Fibroblast of lung (primary cell): ENCODE measurements around the gene IGF2. TPM values are rescaled to one million over a fixed set of nuclear protein-coding genes. Genes with fewer than 3 reads are reported as not detected.

Experiments used
- DNase-seq, 2 donors: peaks; one replicate each; pipeline versions ENCODE4 v3.0.0 to v3.0.0-alpha.2; 2010; ENCODE audit warnings: low read depth in 2 of 2
- H2AFZ ChIP-seq: 2 replicates; pipeline ENCODE4 v1.5.1; 2012; ENCODE audit warnings: low read length, control low read depth, inconsistent platforms
- H3K27ac ChIP-seq: 2 replicates; pipeline ENCODE4 v1.5.1; 2011; ENCODE audit warnings: low read length, control low read depth; ENCODE audit not compliant: insufficient read depth
- H3K27me3 ChIP-seq: 2 replicates; pipeline ENCODE4 v1.5.1; 2011; ENCODE audit warnings: mild to moderate bottlenecking, low read length; ENCODE audit not compliant: control insufficient read depth, insufficient read depth
- H3K36me3 ChIP-seq: 2 replicates; pipeline ENCODE4 v1.5.1; 2011; ENCODE audit warnings: low read length; ENCODE audit not compliant: control insufficient read depth, insufficient read depth
- H3K4me1 ChIP-seq: 2 replicates; pipeline ENCODE4 v1.5.1; 2011; ENCODE audit warnings: low read length; ENCODE audit not compliant: control insufficient read depth, insufficient read depth; ENCODE audit errors: extremely low read depth
- H3K4me2 ChIP-seq: 2 replicates; pipeline ENCODE4 v1.5.1; 2011; ENCODE audit warnings: low read length, control low read depth; ENCODE audit not compliant: insufficient read depth; ENCODE audit errors: extremely low read depth
- H3K4me3 ChIP-seq, 4 experiments: fragments of 200-600 bp in 1 of 4; sonication (generic) in 1 of 4; replicated peaks in 1 of 4; 2 replicates each; pipeline ENCODE4 v1.5.1; 2011 to 2016; ENCODE audit warnings: low read length in 4 of 4, low read depth in 3 of 4, mild to moderate bottlenecking in 3 of 4, control low read depth in 2 of 4, inconsistent platforms in 1 of 4, mixed read lengths in 1 of 4; ENCODE audit not compliant: insufficient read depth in 1 of 4; ENCODE audit errors: control extremely low read depth in 1 of 4
- H3K79me2 ChIP-seq: 2 replicates; pipeline ENCODE4 v1.5.1; 2012; ENCODE audit warnings: mild to moderate bottlenecking, low read length, inconsistent platforms; ENCODE audit not compliant: control insufficient read depth, insufficient read depth
- H3K9ac ChIP-seq: 2 replicates; pipeline ENCODE4 v1.5.1; 2011; ENCODE audit warnings: mild to moderate bottlenecking, low read length, control low read depth; ENCODE audit not compliant: insufficient read depth
- H3K9me3 ChIP-seq: 2 replicates; pipeline ENCODE4 v1.5.1; 2012; ENCODE audit warnings: low read depth, low read length; ENCODE audit not compliant: control insufficient read depth, insufficient read depth
- H4K20me1 ChIP-seq: 2 replicates; pipeline ENCODE4 v1.5.1; 2011; ENCODE audit warnings: low read length; ENCODE audit not compliant: control insufficient read depth, insufficient read depth; ENCODE audit errors: extremely low read depth
- CTCF ChIP-seq, 2 donors: IDR thresholded peaks in 1 of 2; conservative IDR thresholded peaks in 1 of 2; 1 replicate in 1 of 2; 2 replicates in 1 of 2; pipeline ENCODE4 v1.5.1; 2011 to 2012; ENCODE audit warnings: low read length in 2 of 2, control low read depth in 1 of 2, inconsistent platforms in 1 of 2, low read depth in 1 of 2, mild to moderate bottlenecking in 1 of 2
- EZH2 ChIP-seq: IDR thresholded peaks from 2 replicates; pipeline ENCODE4 v1.5.1; 2012; ENCODE audit warnings: low read length, control low read depth, mild to moderate bottlenecking; ENCODE audit errors: missing control alignments
- polyA plus RNA-seq, 2 donors: library from polyadenylated mRNA; depleted of rRNA in 1 of 2; stranded (reverse) in 1 of 2; unstranded in 1 of 2; fragments of >200 nt; gene quantifications; 2 replicates each; pipeline ENCODE4 v1.2.1, GENCODE V29; 2011 to 2012; ENCODE audit warnings: missing spikeins in 1 of 2
- total RNA-seq: library from RNA; depleted of rRNA; stranded (reverse); fragments of >200 nt; gene quantifications from 2 replicates; pipeline ENCODE4 v1.2.1, GENCODE V29; 2014

IGF2 gene
- total and polyA plus RNA-seq, 2 donors (not counting 1 experiment from before 2014, with no cell fraction given): 0.08 to 0.17 TPM

GRCh38 chr11:2166091-2166851 is 27.1 kb upstream of the IGF2 start:
- H3K79me2 ChIP-seq: no peaks in the 10 kb centered on the region
- no peak overlapping the region for H3K4me2 ChIP-seq
- H3K9ac ChIP-seq: no peak overlapping the region
- H4K20me1 ChIP-seq: no peaks in the 10 kb centered on the region
- H3K36me3 ChIP-seq: no peaks in the 10 kb centered on the region
- no peak for TF ChIP-seq EZH2
- peak; percentile 18 to 57 for TF ChIP-seq CTCF (conservative IDR thresholded peaks at IDR 0.05 in 1 of 2, IDR thresholded peaks at IDR 0.05 in 1 of 2; ENCODE audit: low read depth in 1 of 2, low read length in 2 of 2)
- H3K4me1 ChIP-seq: no peaks in the 10 kb centered on the region
- no peaks in the 10 kb centered on the region for H3K9me3 ChIP-seq
- no peaks in the 10 kb centered on the region for H3K27me3 ChIP-seq
- no peak overlapping the region for H3K27ac ChIP-seq
- peak; percentile 9 to 41 for DNase-seq
- no peak overlapping the region for H2AFZ ChIP-seq
- H3K4me3 ChIP-seq: no peak overlapping the region

- H2AFZ ChIP-seq: no peak overlapping the region
- TF ChIP-seq EZH2 (no peak), CTCF (conservative IDR thresholded peaks at IDR 0.05 in 1 of 2, IDR thresholded peaks at IDR 0.05 in 1 of 2; ENCODE audit: low read depth in 1 of 2, low read length in 2 of 2) (no peak)
- no peak for DNase-seq
- no peaks in the 10 kb centered on the region for H3K79me2 ChIP-seq
- H3K4me2 ChIP-seq: no peak overlapping the region
- no peak overlapping the region for H3K4me3 ChIP-seq
- no peaks in the 10 kb centered on the region for H3K9me3 ChIP-seq
- H3K4me1 ChIP-seq: no peaks in the 10 kb centered on the region
- no peak overlapping the region for H3K9ac ChIP-seq
- H4K20me1 ChIP-seq: no peaks in the 10 kb centered on the region
- H3K27me3 ChIP-seq: no peaks in the 10 kb centered on the region
- no peak overlapping the region for H3K27ac ChIP-seq
- no peaks in the 10 kb centered on the region for H3K36me3 ChIP-seq
Observed at GRCh38 chr11:2165571-2165970, 26.4 kb upstream of the IGF2 start.

GRCh38 chr11:2164861-2165555 is 25.8 kb upstream of the IGF2 start:
- no peak overlapping the region for H3K4me2 ChIP-seq
- H3K27me3 ChIP-seq: no peaks in the 10 kb centered on the region
- no peak for TF ChIP-seq CTCF (conservative IDR thresholded peaks at IDR 0.05 in 1 of 2, IDR thresholded peaks at IDR 0.05 in 1 of 2; ENCODE audit: low read depth in 1 of 2, low read length in 2 of 2)
- TF ChIP-seq EZH2: no peak
- no peaks in the 10 kb centered on the region for H3K79me2 ChIP-seq
- no peaks in the 10 kb centered on the region for H3K9me3 ChIP-seq
- no peaks in the 10 kb centered on the region for H3K36me3 ChIP-seq
- no peaks in the 10 kb centered on the region for H3K4me1 ChIP-seq
- no peak overlapping the region for H3K27ac ChIP-seq
- H3K4me3 ChIP-seq: no peak overlapping the region
- H4K20me1 ChIP-seq: no peaks in the 10 kb centered on the region
- H3K9ac ChIP-seq: no peak overlapping the region
- no peak overlapping the region for H2AFZ ChIP-seq
- DNase-seq: no peak
